T-cell (primary cell): ENCODE data around the gene NOS1. TPM values are rescaled to one million over a fixed set of nuclear protein-coding genes. Genes with fewer than 3 reads are reported as not detected.
"Not testable (repeated sequence)": the region's sequence is repeated elsewhere in the genome, so short reads cannot be mapped to it uniquely, and the experiment has no call there.

Experiments used
- ATAC-seq, 4 experiments: fragments of 200-7000 bp in 3 of 4; fragments of 150-1000 bp in 1 of 4; cut with Tn5 transposase; replicated peaks in 1 of 4; 1 replicate in 3 of 4; 2 replicates in 1 of 4; pipeline ENCODE4 v1.10.0; 2021; ENCODE audit warnings: moderate library complexity in 3 of 4, mild to moderate bottlenecking in 2 of 4, moderate number of reproducible peaks in 1 of 4
- CTCF ChIA-PET, 2 donors: fragments of 300-600 bp; sonication (Branson Sonifier 250); formaldehyde crosslinking; loops; one replicate each; lab custom pipeline; 2022; ENCODE audit warnings: antibody characterized with exemption in 2 of 2; lab: Charles Lee
- POLR2A ChIA-PET, 2 donors: fragments of 300-600 bp; sonication (Branson Sonifier 250); formaldehyde crosslinking; loops; one replicate each; lab custom pipeline; 2022; ENCODE audit warnings: antibody characterized with exemption in 2 of 2; lab: Charles Lee
- DNase-seq, 35 experiments: peaks; one replicate each; pipeline versions ENCODE4 v3.0.0 to v3.0.0-alpha.2; 2013 to 2023
- H3K27ac ChIP-seq: one replicate; pipeline ENCODE4 v1.5.1; 2013; ENCODE audit warnings: low read length
- H3K27me3 ChIP-seq, 2 experiments: replicated peaks in 1 of 2; 1 replicate in 1 of 2; 2 replicates in 1 of 2; pipeline versions ENCODE4 v1.6.1 to v1.7.0; 2013; ENCODE audit warnings: low read length in 1 of 2, mixed read lengths in 1 of 2; ENCODE audit not compliant: control insufficient read depth in 2 of 2, insufficient read depth in 2 of 2; ENCODE audit errors: extremely low read depth in 1 of 2
- H3K36me3 ChIP-seq, 2 donors: 1 replicate in 1 of 2; 2 replicates in 1 of 2; pipeline versions ENCODE4 v1.6.1 to v1.7.0; 2013; ENCODE audit warnings: low read length in 1 of 2; ENCODE audit not compliant: control insufficient read depth in 2 of 2, insufficient read depth in 1 of 2; ENCODE audit errors: extremely low read depth in 1 of 2
- H3K4me1 ChIP-seq, 2 experiments: 1 replicate in 1 of 2; 2 replicates in 1 of 2; pipeline versions ENCODE4 v1.6.1 to v1.7.0; 2013; ENCODE audit warnings: low read length in 2 of 2, mixed read lengths in 1 of 2; ENCODE audit not compliant: insufficient read depth in 2 of 2, control insufficient read depth in 1 of 2; ENCODE audit errors: extremely low read depth in 1 of 2
- H3K4me3 ChIP-seq, 2 donors: 1 replicate in 1 of 2; 2 replicates in 1 of 2; pipeline versions ENCODE4 v1.5.1 to v1.7.0; 2013; ENCODE audit warnings: mild to moderate bottlenecking in 2 of 2, low read length in 1 of 2, moderate library complexity in 1 of 2; ENCODE audit not compliant: control insufficient read depth in 1 of 2; ENCODE audit errors: extremely low read depth in 1 of 2
- H3K9me3 ChIP-seq: 2 replicates; pipeline ENCODE4 v1.7.0; 2013
- H3K27ac Mint-ChIP-seq, 2 donors: one replicate each; pipeline ENCODE4 v1.8.0; 2020 to 2021; ENCODE audit warnings: mild to moderate bottlenecking in 2 of 2, mixed read lengths in 2 of 2
- H3K27me3 Mint-ChIP-seq, 2 donors: one replicate each; pipeline ENCODE4 v1.8.0; 2021 to 2022; ENCODE audit warnings: mixed read lengths in 2 of 2
- H3K36me3 Mint-ChIP-seq: one replicate; pipeline ENCODE4 v1.8.0; 2021; ENCODE audit warnings: mixed read lengths
- H3K4me1 Mint-ChIP-seq, 3 donors: one replicate each; pipeline ENCODE4 v1.8.0; 2020 to 2022; ENCODE audit warnings: mixed read lengths in 3 of 3, mild to moderate bottlenecking in 1 of 3
- H3K4me3 Mint-ChIP-seq, 3 donors: one replicate each; pipeline ENCODE4 v1.8.0; 2020 to 2022; ENCODE audit warnings: mild to moderate bottlenecking in 3 of 3, mixed read lengths in 3 of 3, moderate library complexity in 3 of 3
- H3K9me3 Mint-ChIP-seq, 3 donors: one replicate each; pipeline ENCODE4 v1.8.0; 2020 to 2022; ENCODE audit warnings: mixed read lengths in 3 of 3
- WGBS: methylation state at CpG from one replicate; pipeline ENCODE4 v1.1.5; 2013; ENCODE audit warnings: missing lambda C conversion rate; ENCODE audit not compliant: insufficient coverage; 5-methylcytosine and 5-hydroxymethylcytosine counted together
- total RNA-seq, 35 experiments: library from RNA in 6 of 35; stranded (reverse) in 6 of 35; fragments of 120-200 nt in 1 of 35; gene quantifications; one replicate each; pipeline versions ENCODE4 v1.2.1 to v1.2.4 and lab custom pipeline; 2013 to 2026

The NOS1 gene
- total RNA-seq, 5 donors from 2014 or later (not counting 1 experiment from before 2014, with no cell fraction given), result 0.03 TPM; not detected in 4

- CTCF ChIA-PET, result no interaction called here
Observed at GRCh38 chr12:117225179-117225578, 136.2 kb downstream of the NOS1 start.

GRCh38 chr12:117220947-117221346, 140.5 kb downstream of the NOS1 start:
- H3K9me3 ChIP-seq, H3K4me3 Mint-ChIP-seq, H3K4me3 ChIP-seq, H3K27ac ChIP-seq, H3K9me3 Mint-ChIP-seq, ATAC-seq, H3K27ac Mint-ChIP-seq, H3K4me1 Mint-ChIP-seq, DNase-seq, H3K4me1 ChIP-seq, H3K36me3 Mint-ChIP-seq, H3K36me3 ChIP-seq: not testable (repeated sequence)
- H3K27me3 Mint-ChIP-seq, result peaks cover 12% of the 10 kb centered on the region in 2 donors
- WGBS, result 20% methylated on average over 1 of the region's 5 CpGs
- peaks cover 0 to 29% of the 10 kb centered on the region in 2 experiments for H3K27me3 ChIP-seq
- POLR2A ChIA-PET, result interaction anchor here in 1 of 2 donors (0.6 kb wide), 1 partner anchor 11 kb away, joined by 4 read pairs; no protein-coding TSS in a partner anchor
- CTCF ChIA-PET, result interaction anchor here (0.7 to 1.4 kb wide), 2 partner anchors 9 to 170 kb away, joined by 4 read pairs; no protein-coding TSS in a partner anchor

More at GRCh38 chr12:117225179-117225578, 136.2 kb downstream of the NOS1 start:
- H3K4me1 ChIP-seq, result no peaks in the 10 kb centered on the region
- DNase-seq (no peak), ATAC-seq (no peak)
- H3K27ac Mint-ChIP-seq, result no peak overlapping the region
- no peaks in the 10 kb centered on the region for H3K9me3 ChIP-seq
- no CpG with 5 or more reads among the region's 6 CpGs for WGBS
- POLR2A ChIA-PET, result no interaction called here
- H3K4me1 Mint-ChIP-seq, result no peaks in the 10 kb centered on the region
- peaks cover 11 to 15% of the 10 kb centered on the region in 2 donors for H3K27me3 Mint-ChIP-seq
- H3K4me3 Mint-ChIP-seq, result no peak overlapping the region
- no peaks in the 10 kb centered on the region for H3K36me3 Mint-ChIP-seq
- H3K36me3 ChIP-seq, result no peaks in the 10 kb centered on the region
- no peak overlapping the region for H3K27ac ChIP-seq
- H3K4me3 ChIP-seq, result no peak overlapping the region
- H3K27me3 ChIP-seq, result peaks cover 0 to 25% of the 10 kb centered on the region in 2 experiments
- H3K9me3 Mint-ChIP-seq, result no peaks in the 10 kb centered on the region

GRCh38 chr12:117218149-117218548, 143.3 kb downstream of the NOS1 start:
- Histone ChIP-seq H3K4me1 (no peaks in the 10 kb centered on the region), H3K9me3 (no peaks in the 10 kb centered on the region), H3K36me3 (no peaks in the 10 kb centered on the region), H3K27me3 (peaks cover 0 to 29% of the 10 kb centered on the region in 2 experiments), H3K27ac (no peak overlapping the region), H3K4me3 (no peak overlapping the region)
- ChIA-PET CTCF (interaction anchor here in 1 of 2 donors (0.7 kb wide), 1 partner anchor 1220 kb away, joined by 3 read pairs; no protein-coding TSS in a partner anchor), POLR2A (no interaction called here)
- Mint-ChIP-seq H3K27me3 (peaks cover 12% of the 10 kb centered on the region in 2 donors), H3K9me3 (no peaks in the 10 kb centered on the region), H3K4me1 (no peaks in the 10 kb centered on the region), H3K36me3 (no peaks in the 10 kb centered on the region), H3K27ac (no peak overlapping the region), H3K4me3 (no peak overlapping the region)
- 73% methylated on average over 4 of the region's 7 CpGs for WGBS
- ATAC-seq, result no peak
- DNase-seq, result no peak

GRCh38 chr12:117216686-117217085, 144.7 kb downstream of the NOS1 start:
- ChIA-PET CTCF (interaction anchor here in 1 of 2 donors (0.6 to 0.7 kb wide), 2 partner anchors 60 to 515 kb away, joined by 4 read pairs; no protein-coding TSS in a partner anchor), POLR2A (no interaction called here)
- Mint-ChIP-seq H3K36me3 (no peaks in the 10 kb centered on the region), H3K27me3 (peaks cover 12 to 16% of the 10 kb centered on the region in 2 donors), H3K9me3 (no peaks in the 10 kb centered on the region), H3K4me1 (no peaks in the 10 kb centered on the region), H3K27ac (no peak overlapping the region), H3K4me3 (no peak overlapping the region)
- H3K27me3 ChIP-seq, result peaks cover 0 to 26% of the 10 kb centered on the region in 2 experiments
- DNase-seq (no peak), ATAC-seq (no peak)
- no peaks in the 10 kb centered on the region for H3K36me3 ChIP-seq
- H3K4me1 ChIP-seq, result no peaks in the 10 kb centered on the region
- H3K9me3 ChIP-seq, result no peaks in the 10 kb centered on the region
- 72% methylated on average over 3 of the region's 5 CpGs for WGBS
- no peak overlapping the region for H3K4me3 ChIP-seq
- no peak overlapping the region for H3K27ac ChIP-seq

- WGBS, result 82% methylated on average over 8 of the region's 10 CpGs
- no peak overlapping the region for H3K4me3 ChIP-seq
- Mint-ChIP-seq H3K9me3 (no peaks in the 10 kb centered on the region), H3K4me1 (no peaks in the 10 kb centered on the region), H3K27ac (no peak overlapping the region), H3K4me3 (no peak overlapping the region), H3K36me3 (no peaks in the 10 kb centered on the region), H3K27me3 (peaks cover 13 to 18% of the 10 kb centered on the region in 2 donors)
- ChIA-PET CTCF (interaction anchor here in 1 of 2 donors (0.7 kb wide), 1 partner anchor 149 kb away, joined by 4 read pairs; no protein-coding TSS in a partner anchor), POLR2A (no interaction called here)
- no peaks in the 10 kb centered on the region for H3K9me3 ChIP-seq
- no peak for ATAC-seq
- H3K27me3 ChIP-seq, result peaks cover 0 to 24% of the 10 kb centered on the region in 2 experiments
- no peak overlapping the region for H3K27ac ChIP-seq
- no peaks in the 10 kb centered on the region for H3K4me1 ChIP-seq
- no peak for DNase-seq
- no peaks in the 10 kb centered on the region for H3K36me3 ChIP-seq
Observed at GRCh38 chr12:117214797-117215196, 146.6 kb downstream of the NOS1 start.

GRCh38 chr12:117213295-117213808, 148.1 kb downstream of the NOS1 start:
- ATAC-seq (no peak), DNase-seq (no peak)
- no peaks in the 10 kb centered on the region for H3K36me3 Mint-ChIP-seq
- Histone ChIP-seq H3K4me1 (no peaks in the 10 kb centered on the region), H3K4me3 (no peak overlapping the region), H3K27ac (no peak overlapping the region), H3K9me3 (no peaks in the 10 kb centered on the region), H3K27me3 (peaks cover 0 to 38% of the 10 kb centered on the region in 2 experiments), H3K36me3 (no peaks in the 10 kb centered on the region)
- CTCF ChIA-PET, result interaction anchor here (0.9 to 2.3 kb wide), 6 partner anchors 8 to 625 kb away, joined by 3 to 8 read pairs (median 4); no protein-coding TSS in a partner anchor
- no peak overlapping the region for H3K27ac Mint-ChIP-seq
- H3K9me3 Mint-ChIP-seq, result no peaks in the 10 kb centered on the region
- no CpG with 5 or more reads among the region's 2 CpGs for WGBS
- POLR2A ChIA-PET, result no interaction called here
- peaks cover 7 to 21% of the 10 kb centered on the region in 2 donors for H3K27me3 Mint-ChIP-seq
- no peak overlapping the region for H3K4me3 Mint-ChIP-seq
- H3K4me1 Mint-ChIP-seq, result no peaks in the 10 kb centered on the region
